HEK293 (cell line): ENCODE data around the gene ZNF654.

ENCODE experiments used
- EGR2 ChIP-seq: fragments of 450-650 bp; formaldehyde crosslinking; IDR thresholded peaks from 2 replicates; pipeline ENCODE4 v1.5.1; 2016; ENCODE audit warnings: low read depth, missing biosample characterization, missing genetic modification characterization
- GLI4 ChIP-seq: fragments of 450-650 bp; formaldehyde crosslinking; IDR thresholded peaks from 2 replicates; pipeline ENCODE4 v1.5.1; 2016; ENCODE audit warnings: missing biosample characterization, missing genetic modification characterization
- GLIS2 ChIP-seq: fragments of 450-650 bp; formaldehyde crosslinking; IDR thresholded peaks from 2 replicates; pipeline ENCODE4 v1.5.1; 2016; ENCODE audit warnings: missing biosample characterization, missing genetic modification characterization
- HOXA7 ChIP-seq: sonication (generic); formaldehyde crosslinking; IDR thresholded peaks from 2 replicates; pipeline ENCODE4 v1.8.1; 2022; ENCODE audit warnings: missing genetic modification reagents, borderline replicate concordance
- IKZF3 ChIP-seq: fragments of 450-650 bp; IDR thresholded peaks from 2 replicates; pipeline ENCODE4 v1.5.0; 2018; ENCODE audit warnings: missing biosample characterization, mild to moderate bottlenecking, missing genetic modification characterization, moderate library complexity
- KLF16 ChIP-seq: fragments of 450-650 bp; formaldehyde crosslinking; IDR thresholded peaks from 2 replicates; pipeline ENCODE4 v1.5.1; 2017; ENCODE audit warnings: missing biosample characterization, missing genetic modification characterization
- KLF9 ChIP-seq: fragments of 450-650 bp; formaldehyde crosslinking; IDR thresholded peaks from 2 replicates; pipeline ENCODE4 v1.5.1; 2016; ENCODE audit warnings: missing biosample characterization, missing genetic modification characterization, low read depth
- RBAK ChIP-seq: fragments of 450-650 bp; formaldehyde crosslinking; IDR thresholded peaks from 2 replicates; pipeline ENCODE4 v1.5.1; 2016; ENCODE audit warnings: missing biosample characterization, missing genetic modification characterization
- SP3 ChIP-seq: fragments of 450-650 bp; formaldehyde crosslinking; IDR thresholded peaks from 2 replicates; pipeline ENCODE4 v1.5.1; 2016; ENCODE audit warnings: missing biosample characterization, missing genetic modification characterization
- WT1 ChIP-seq: fragments of 450-650 bp; formaldehyde crosslinking; IDR thresholded peaks from 2 replicates; pipeline ENCODE4 v1.5.1; 2016; ENCODE audit warnings: missing biosample characterization, missing genetic modification characterization
- ZBTB48 ChIP-seq: fragments of 450-650 bp; formaldehyde crosslinking; IDR thresholded peaks from 2 replicates; pipeline ENCODE4 v1.5.1; 2016; ENCODE audit warnings: missing biosample characterization, missing genetic modification characterization
- ZFHX2 ChIP-seq: fragments of 450-650 bp; formaldehyde crosslinking; conservative IDR thresholded peaks from 2 replicates; pipeline ENCODE4 v1.5.1; 2016; ENCODE audit warnings: missing biosample characterization, missing genetic modification characterization
- ZFP69B ChIP-seq: fragments of 450-650 bp; formaldehyde crosslinking; IDR thresholded peaks from 2 replicates; pipeline ENCODE4 v1.5.1; 2016; ENCODE audit warnings: missing biosample characterization, missing genetic modification characterization
- ZNF335 ChIP-seq: fragments of 450-650 bp; formaldehyde crosslinking; conservative IDR thresholded peaks from 2 replicates; pipeline ENCODE4 v1.5.1; 2016; ENCODE audit warnings: missing biosample characterization, missing genetic modification characterization
- ZNF398 ChIP-seq: fragments of 450-650 bp; formaldehyde crosslinking; IDR thresholded peaks from 2 replicates; pipeline ENCODE4 v1.5.1; 2017; ENCODE audit warnings: missing biosample characterization, missing genetic modification characterization
- ZNF449 ChIP-seq: fragments of 450-650 bp; formaldehyde crosslinking; IDR thresholded peaks from 2 replicates; pipeline ENCODE4 v1.5.1; 2017; ENCODE audit warnings: missing biosample characterization, mild to moderate bottlenecking, missing genetic modification characterization, moderate library complexity
- ZNF501 ChIP-seq: fragments of 450-650 bp; formaldehyde crosslinking; IDR thresholded peaks from 2 replicates; pipeline ENCODE4 v1.5.1; 2016; ENCODE audit warnings: missing biosample characterization, missing genetic modification characterization
- ZNF561 ChIP-seq: fragments of 450-650 bp; IDR thresholded peaks from 2 replicates; pipeline ENCODE4 v1.5.1; 2018; ENCODE audit warnings: missing biosample characterization, missing genetic modification characterization, borderline replicate concordance
- ZNF692 ChIP-seq: fragments of 450-650 bp; formaldehyde crosslinking; IDR thresholded peaks from 2 replicates; pipeline ENCODE4 v1.5.1; 2016; ENCODE audit warnings: missing biosample characterization, missing genetic modification characterization
- ZNF76 ChIP-seq: fragments of 450-650 bp; formaldehyde crosslinking; IDR thresholded peaks from 2 replicates; pipeline ENCODE4; 2016; ENCODE audit warnings: low read depth, missing biosample characterization, missing genetic modification characterization, borderline replicate concordance
- ZXDB ChIP-seq: fragments of 450-650 bp; formaldehyde crosslinking; IDR thresholded peaks from 2 replicates; pipeline ENCODE4 v1.5.1; 2016; ENCODE audit warnings: missing biosample characterization, missing genetic modification characterization
- TF ChIP-seq, protein P1 (sequence below): fragments of 450-650 bp; formaldehyde crosslinking; IDR thresholded peaks from 2 replicates; pipeline ENCODE4 v1.5.1; 2016; ENCODE audit warnings: missing biosample characterization, missing genetic modification characterization
- TF ChIP-seq, protein P2 (sequence below): fragments of 450-650 bp; formaldehyde crosslinking; IDR thresholded peaks from 2 replicates; pipeline ENCODE4 v1.5.1; 2017; ENCODE audit warnings: missing biosample characterization, missing genetic modification characterization
- TF ChIP-seq, protein P3 (sequence below): fragments of 450-650 bp; formaldehyde crosslinking; IDR thresholded peaks from 2 replicates; pipeline ENCODE4 v1.5.1; 2016; ENCODE audit warnings: missing biosample characterization, missing genetic modification characterization

ZNF654 gene

GRCh38 chr3:88058581-88059379 lies at the start of gene ZNF654, which contains the start of gene CGGBP1 (continued):
- TF ChIP-seq ZNF398 (tag by site-specific recombination): 0 out of 2 replicates have a peak, but pooled peaks have one; percentile 11
- peak; percentile 28; the same call in 1 of the 2 replicates for TF ChIP-seq WT1 (tag by site-specific recombination)
- TF ChIP-seq KLF9: peak; percentile 75
- peak; percentile 57 for TF ChIP-seq KLF16 (tag by site-specific recombination)
- peak; percentile 93 for TF ChIP-seq ZFP69B (tag by site-specific recombination)
- TF ChIP-seq, protein P1, sequence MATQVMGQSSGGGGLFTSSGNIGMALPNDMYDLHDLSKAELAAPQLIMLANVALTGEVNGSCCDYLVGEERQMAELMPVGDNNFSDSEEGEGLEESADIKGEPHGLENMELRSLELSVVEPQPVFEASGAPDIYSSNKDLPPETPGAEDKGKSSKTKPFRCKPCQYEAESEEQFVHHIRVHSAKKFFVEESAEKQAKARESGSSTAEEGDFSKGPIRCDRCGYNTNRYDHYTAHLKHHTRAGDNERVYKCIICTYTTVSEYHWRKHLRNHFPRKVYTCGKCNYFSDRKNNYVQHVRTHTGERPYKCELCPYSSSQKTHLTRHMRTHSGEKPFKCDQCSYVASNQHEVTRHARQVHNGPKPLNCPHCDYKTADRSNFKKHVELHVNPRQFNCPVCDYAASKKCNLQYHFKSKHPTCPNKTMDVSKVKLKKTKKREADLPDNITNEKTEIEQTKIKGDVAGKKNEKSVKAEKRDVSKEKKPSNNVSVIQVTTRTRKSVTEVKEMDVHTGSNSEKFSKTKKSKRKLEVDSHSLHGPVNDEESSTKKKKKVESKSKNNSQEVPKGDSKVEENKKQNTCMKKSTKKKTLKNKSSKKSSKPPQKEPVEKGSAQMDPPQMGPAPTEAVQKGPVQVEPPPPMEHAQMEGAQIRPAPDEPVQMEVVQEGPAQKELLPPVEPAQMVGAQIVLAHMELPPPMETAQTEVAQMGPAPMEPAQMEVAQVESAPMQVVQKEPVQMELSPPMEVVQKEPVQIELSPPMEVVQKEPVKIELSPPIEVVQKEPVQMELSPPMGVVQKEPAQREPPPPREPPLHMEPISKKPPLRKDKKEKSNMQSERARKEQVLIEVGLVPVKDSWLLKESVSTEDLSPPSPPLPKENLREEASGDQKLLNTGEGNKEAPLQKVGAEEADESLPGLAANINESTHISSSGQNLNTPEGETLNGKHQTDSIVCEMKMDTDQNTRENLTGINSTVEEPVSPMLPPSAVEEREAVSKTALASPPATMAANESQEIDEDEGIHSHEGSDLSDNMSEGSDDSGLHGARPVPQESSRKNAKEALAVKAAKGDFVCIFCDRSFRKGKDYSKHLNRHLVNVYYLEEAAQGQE (tag by site-specific recombination): 0 out of 2 replicates have a peak, but pooled peaks have one; percentile 26
- peak; percentile 85 for TF ChIP-seq ZFHX2 (tag by site-specific recombination)
- TF ChIP-seq ZNF561 (tag by site-specific recombination): peak; percentile 52; the same call in 1 of the 2 replicates
- TF ChIP-seq HOXA7 (CRISPR knock-in tag): no peak
- TF ChIP-seq IKZF3: peak; percentile 71
- TF ChIP-seq GLIS2 (tag by site-specific recombination): peak; percentile 30; the same call in 1 of the 2 replicates
- TF ChIP-seq GLI4 (tag by site-specific recombination): 0 out of 2 replicates have a peak, but pooled peaks have one; percentile 54
- TF ChIP-seq ZNF335 (tag by site-specific recombination): peak; percentile 62
- TF ChIP-seq SP3: peak; percentile 98
- TF ChIP-seq EGR2 (tag by site-specific recombination): peak; percentile 79
- TF ChIP-seq, protein P2, sequence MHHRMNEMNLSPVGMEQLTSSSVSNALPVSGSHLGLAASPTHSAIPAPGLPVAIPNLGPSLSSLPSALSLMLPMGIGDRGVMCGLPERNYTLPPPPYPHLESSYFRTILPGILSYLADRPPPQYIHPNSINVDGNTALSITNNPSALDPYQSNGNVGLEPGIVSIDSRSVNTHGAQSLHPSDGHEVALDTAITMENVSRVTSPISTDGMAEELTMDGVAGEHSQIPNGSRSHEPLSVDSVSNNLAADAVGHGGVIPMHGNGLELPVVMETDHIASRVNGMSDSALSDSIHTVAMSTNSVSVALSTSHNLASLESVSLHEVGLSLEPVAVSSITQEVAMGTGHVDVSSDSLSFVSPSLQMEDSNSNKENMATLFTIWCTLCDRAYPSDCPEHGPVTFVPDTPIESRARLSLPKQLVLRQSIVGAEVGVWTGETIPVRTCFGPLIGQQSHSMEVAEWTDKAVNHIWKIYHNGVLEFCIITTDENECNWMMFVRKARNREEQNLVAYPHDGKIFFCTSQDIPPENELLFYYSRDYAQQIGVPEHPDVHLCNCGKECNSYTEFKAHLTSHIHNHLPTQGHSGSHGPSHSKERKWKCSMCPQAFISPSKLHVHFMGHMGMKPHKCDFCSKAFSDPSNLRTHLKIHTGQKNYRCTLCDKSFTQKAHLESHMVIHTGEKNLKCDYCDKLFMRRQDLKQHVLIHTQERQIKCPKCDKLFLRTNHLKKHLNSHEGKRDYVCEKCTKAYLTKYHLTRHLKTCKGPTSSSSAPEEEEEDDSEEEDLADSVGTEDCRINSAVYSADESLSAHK (tag by site-specific recombination): no peak
- TF ChIP-seq ZNF692: peak; percentile 93
- TF ChIP-seq ZXDB: peak; percentile 86
- 0 out of 2 replicates have a peak, but pooled peaks have one; percentile 19 for TF ChIP-seq ZNF501 (tag by site-specific recombination)
- TF ChIP-seq ZNF449 (tag by site-specific recombination): peak; percentile 74
- TF ChIP-seq, protein P3, sequence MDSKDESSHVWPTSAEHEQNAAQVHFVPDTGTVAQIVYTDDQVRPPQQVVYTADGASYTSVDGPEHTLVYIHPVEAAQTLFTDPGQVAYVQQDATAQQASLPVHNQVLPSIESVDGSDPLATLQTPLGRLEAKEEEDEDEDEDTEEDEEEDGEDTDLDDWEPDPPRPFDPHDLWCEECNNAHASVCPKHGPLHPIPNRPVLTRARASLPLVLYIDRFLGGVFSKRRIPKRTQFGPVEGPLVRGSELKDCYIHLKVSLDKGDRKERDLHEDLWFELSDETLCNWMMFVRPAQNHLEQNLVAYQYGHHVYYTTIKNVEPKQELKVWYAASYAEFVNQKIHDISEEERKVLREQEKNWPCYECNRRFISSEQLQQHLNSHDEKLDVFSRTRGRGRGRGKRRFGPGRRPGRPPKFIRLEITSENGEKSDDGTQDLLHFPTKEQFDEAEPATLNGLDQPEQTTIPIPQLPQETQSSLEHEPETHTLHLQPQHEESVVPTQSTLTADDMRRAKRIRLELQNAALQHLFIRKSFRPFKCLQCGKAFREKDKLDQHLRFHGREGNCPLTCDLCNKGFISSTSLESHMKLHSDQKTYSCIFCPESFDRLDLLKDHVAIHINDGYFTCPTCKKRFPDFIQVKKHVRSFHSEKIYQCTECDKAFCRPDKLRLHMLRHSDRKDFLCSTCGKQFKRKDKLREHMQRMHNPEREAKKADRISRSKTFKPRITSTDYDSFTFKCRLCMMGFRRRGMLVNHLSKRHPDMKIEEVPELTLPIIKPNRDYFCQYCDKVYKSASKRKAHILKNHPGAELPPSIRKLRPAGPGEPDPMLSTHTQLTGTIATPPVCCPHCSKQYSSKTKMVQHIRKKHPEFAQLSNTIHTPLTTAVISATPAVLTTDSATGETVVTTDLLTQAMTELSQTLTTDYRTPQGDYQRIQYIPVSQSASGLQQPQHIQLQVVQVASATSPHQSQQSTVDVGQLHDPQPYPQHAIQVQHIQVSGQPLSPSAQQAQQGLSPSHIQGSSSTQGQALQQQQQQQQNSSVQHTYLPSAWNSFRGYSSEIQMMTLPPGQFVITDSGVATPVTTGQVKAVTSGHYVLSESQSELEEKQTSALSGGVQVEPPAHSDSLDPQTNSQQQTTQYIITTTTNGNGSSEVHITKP: peak; percentile 20; the same call in 1 of the 2 replicates
- no peak for TF ChIP-seq ZNF76 (tag by site-specific recombination)
- TF ChIP-seq ZBTB48: no peak
- TF ChIP-seq RBAK: no peak
